Measurements from ENCODE around the gene NRARP.

NRARP gene

GRCh38 chr9:137269231-137269772 is 32.8 kb downstream of the NRARP start:
- Histone ChIP-seq H3K27ac (peak overlapping the region in 10 of 11 experiments; percentile 5 to 72 (median 56); a peak in 17 of 22 replicates), H3K4me3 (peak overlapping the region in 3 of 10 experiments; percentile 10 to 41 (median 33); a peak in 3 of 20 replicates), H3K4me1 (peaks cover 71 to 85% (median 75%) of the 10 kb centered on the region in 10 experiments), H3K4me2 (peak overlapping the region; percentile 59 to 98 (median 87)), H4K20me1 (peaks cover 11 to 81% (median 40%) of the 10 kb centered on the region in 11 experiments; a peak in 20 of 22 replicates), H3K27me3 (no peaks in the 10 kb centered on the region), H3K36me3 (peaks cover 55 to 91% (median 75%) of the 10 kb centered on the region in 11 experiments), H3K9me3 (replicated peaks in 1 of 11) (no peaks in the 10 kb centered on the region), H3K9ac (peak overlapping the region in 9 of 11 experiments; percentile 16 to 61 (median 44); a peak in 15 of 22 replicates)
- no peak for TF ChIP-seq Cebpa-rat (IDR thresholded peaks at IDR 0.05)

- Histone ChIP-seq H3K4me3 (peak overlapping the region in 3 of 10 experiments; percentile 10 to 41 (median 33); a peak in 4 of 20 replicates), H3K9ac (peak overlapping the region in 10 of 11 experiments; percentile 16 to 61 (median 40); a peak in 15 of 22 replicates), H3K4me2 (peak overlapping the region; percentile 59 to 98 (median 87)), H3K4me1 (peaks cover 65 to 78% (median 68%) of the 10 kb centered on the region in 10 experiments), H3K27me3 (no peaks in the 10 kb centered on the region), H4K20me1 (peaks cover 11 to 81% (median 40%) of the 10 kb centered on the region in 11 experiments; a peak in 20 of 22 replicates), H3K9me3 (replicated peaks in 1 of 11) (no peaks in the 10 kb centered on the region), H3K36me3 (peaks cover 62 to 91% (median 82%) of the 10 kb centered on the region in 11 experiments), H3K27ac (peak overlapping the region in 10 of 11 experiments; percentile 5 to 72 (median 56); a peak in 18 of 22 replicates)
- no peak for TF ChIP-seq Cebpa-rat (IDR thresholded peaks at IDR 0.05)
These were observed 33.4 kb downstream of the NRARP start for GRCh38 chr9:137268538-137269201.

DNA sequence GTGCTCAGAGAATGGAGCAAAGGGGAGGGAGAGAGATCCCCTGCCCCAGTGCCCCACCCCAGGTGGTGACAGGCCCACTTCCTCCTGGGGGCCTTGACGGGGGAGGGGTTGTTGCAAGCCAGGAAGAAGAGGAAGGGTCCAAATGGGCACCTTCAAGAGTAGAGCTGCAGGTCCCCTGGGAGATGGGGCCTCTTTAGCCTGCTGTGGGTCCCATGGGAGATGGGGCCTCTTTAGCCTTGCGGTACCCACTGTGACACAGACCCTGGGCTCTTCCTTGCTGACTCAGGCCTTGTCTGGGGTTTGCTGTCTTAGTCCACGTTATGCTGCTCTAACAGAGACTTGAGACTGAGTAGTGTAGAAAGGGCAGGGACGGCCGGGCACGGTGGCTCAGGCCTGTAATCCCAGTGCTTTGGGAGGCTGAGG is 34.1 kb downstream of the NRARP start:
- Histone ChIP-seq H3K4me3 (peak overlapping the region in 2 of 10 experiments; percentile 29 to 37; a peak in 2 of 20 replicates), H4K20me1 (peaks cover 11 to 85% (median 40%) of the 10 kb centered on the region in 11 experiments; a peak in 20 of 22 replicates), H3K4me2 (peak overlapping the region; percentile 59 to 98 (median 87)), H3K9me3 (replicated peaks in 1 of 11) (no peaks in the 10 kb centered on the region), H3K36me3 (peaks cover 59 to 89% (median 80%) of the 10 kb centered on the region in 11 experiments), H3K27ac (peak overlapping the region in 10 of 11 experiments; percentile 5 to 72 (median 56); a peak in 18 of 22 replicates), H3K4me1 (peaks cover 58 to 73% (median 62%) of the 10 kb centered on the region in 10 experiments), H3K27me3 (no peaks in the 10 kb centered on the region), H3K9ac (peak overlapping the region in 10 of 11 experiments; percentile 29 to 61 (median 48); a peak in 15 of 22 replicates)
- TF ChIP-seq Cebpa-rat (IDR thresholded peaks at IDR 0.05) = no peak

GRCh38 chr9:137266585-137267453 is 35.3 kb downstream of the NRARP start:
- TF ChIP-seq Cebpa-rat (IDR thresholded peaks at IDR 0.05) = no peak
- peaks cover 54 to 84% (median 75%) of the 10 kb centered on the region in 11 experiments for H3K36me3 ChIP-seq
- H3K27ac ChIP-seq = peak overlapping the region in 1 of 11 experiments; percentile 72; a peak in 3 of 22 replicates

GRCh38 chr9:137266162-137266527 is 35.9 kb downstream of the NRARP start:
- peaks cover 60 to 91% (median 81%) of the 10 kb centered on the region in 11 experiments for H3K36me3 ChIP-seq
- H3K9ac ChIP-seq = peak overlapping the region in 1 of 11 experiments; percentile 19; a peak in 2 of 22 replicates

More at GRCh38 chr9:137266585-137267453, 35.3 kb downstream of the NRARP start:
- no peaks in the 10 kb centered on the region for H3K27me3 ChIP-seq
- no peak overlapping the region for H3K4me3 ChIP-seq
- H3K9ac ChIP-seq = peak overlapping the region in 1 of 11 experiments; percentile 17; a peak in 2 of 22 replicates
- peaks cover 5 to 81% (median 32%) of the 10 kb centered on the region in 11 experiments; a peak in 20 of 22 replicates for H4K20me1 ChIP-seq
- peaks cover 46 to 63% (median 51%) of the 10 kb centered on the region in 10 experiments for H3K4me1 ChIP-seq
- no peaks in the 10 kb centered on the region for H3K9me3 ChIP-seq (replicated peaks in 1 of 11)
- H3K4me2 ChIP-seq = peak overlapping the region; percentile 15 to 98 (median 80); a peak in 12 of 22 replicates

DNA sequence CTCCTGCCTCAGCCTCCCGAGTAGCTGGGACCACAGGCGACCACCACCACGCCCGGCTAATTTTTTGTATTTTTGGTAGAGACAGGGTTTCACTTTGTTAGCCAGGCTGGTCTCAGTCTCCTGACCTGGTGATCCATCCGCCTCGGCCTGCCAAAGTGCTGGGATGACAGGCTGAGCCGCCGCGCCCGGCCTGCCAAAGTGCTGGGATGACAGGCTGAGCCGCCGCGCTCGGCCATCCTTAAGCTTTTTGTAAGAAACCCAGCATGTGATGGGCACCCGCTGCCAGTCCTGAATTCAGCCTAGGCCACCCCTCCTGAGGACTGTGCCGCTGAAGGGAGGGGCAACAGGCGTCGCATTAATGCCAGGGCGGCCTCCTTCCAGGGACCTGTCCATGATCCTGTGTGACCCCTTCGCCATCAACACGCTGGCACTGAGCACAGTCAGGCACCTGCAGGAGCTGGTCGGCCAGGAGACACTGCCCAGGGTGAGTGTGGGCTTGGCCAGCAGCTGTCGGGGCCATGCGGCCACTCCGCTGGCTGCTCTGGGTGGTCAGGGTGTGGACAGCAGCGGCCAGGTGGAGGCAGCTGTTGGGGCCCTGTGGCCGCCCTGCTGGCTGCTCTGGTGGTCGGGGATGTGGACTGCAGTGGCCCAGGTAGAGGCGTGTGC is 36.4 kb downstream of the NRARP start:
- 0 out of 22 replicates have a peak overlapping the region, but pooled peaks of 1 of the 11 experiments have one; percentile 1 for H3K4me2 ChIP-seq
- no peaks in the 10 kb centered on the region for H3K27me3 ChIP-seq
- no peak for TF ChIP-seq Cebpa-rat (IDR thresholded peaks at IDR 0.05)
- H4K20me1 ChIP-seq = peaks cover 0 to 75% (median 20%) of the 10 kb centered on the region in 11 experiments; a peak in 17 of 22 replicates
- H3K4me3 ChIP-seq = no peak overlapping the region
- H3K9ac ChIP-seq = peak overlapping the region in 1 of 11 experiments; percentile 19; a peak in 2 of 22 replicates
- peak overlapping the region in 1 of 11 experiments; percentile 21; a peak in 1 of 22 replicates for H3K27ac ChIP-seq
- H3K4me1 ChIP-seq = peaks cover 36 to 51% (median 39%) of the 10 kb centered on the region in 10 experiments
- H3K9me3 ChIP-seq (replicated peaks in 1 of 11) = no peaks in the 10 kb centered on the region
- H3K36me3 ChIP-seq = peaks cover 63 to 91% (median 81%) of the 10 kb centered on the region in 11 experiments

More at GRCh38 chr9:137266162-137266527, 35.9 kb downstream of the NRARP start:
- Histone ChIP-seq H3K27ac (peak overlapping the region in 1 of 11 experiments; percentile 21; a peak in 2 of 22 replicates), H3K4me3 (no peak overlapping the region), H4K20me1 (peaks cover 3 to 80% (median 25%) of the 10 kb centered on the region in 11 experiments; a peak in 19 of 22 replicates), H3K9me3 (replicated peaks in 1 of 11) (no peaks in the 10 kb centered on the region), H3K4me1 (peaks cover 41 to 56% (median 44%) of the 10 kb centered on the region in 10 experiments), H3K27me3 (no peaks in the 10 kb centered on the region), H3K4me2 (0 out of 22 replicates have a peak overlapping the region, but pooled peaks of 1 of the 11 experiments have one; percentile 1)
- no peak for TF ChIP-seq Cebpa-rat (IDR thresholded peaks at IDR 0.05)

- TF ChIP-seq Cebpa-rat (IDR thresholded peaks at IDR 0.05) = no peak
- no peak overlapping the region for H3K27ac ChIP-seq
- H3K4me2 ChIP-seq = no peak overlapping the region
- peaks cover 64 to 84% (median 76%) of the 10 kb centered on the region in 11 experiments for H3K36me3 ChIP-seq
- H3K9me3 ChIP-seq (replicated peaks in 1 of 11) = no peaks in the 10 kb centered on the region
- H3K27me3 ChIP-seq = no peaks in the 10 kb centered on the region
- no peak overlapping the region for H3K9ac ChIP-seq
- H3K4me1 ChIP-seq = peaks cover 20 to 39% (median 26%) of the 10 kb centered on the region in 10 experiments
- H3K4me3 ChIP-seq = no peak overlapping the region
- H4K20me1 ChIP-seq = peaks cover 0 to 65% (median 16%) of the 10 kb centered on the region in 11 experiments; a peak in 17 of 22 replicates
These were observed 38.0 kb downstream of the NRARP start for GRCh38 chr9:137264067-137264466.
